GM18951 (cell line): Measurements from ENCODE around the gene NR3C2.

Source experiments
- POLR2A ChIP-seq: IDR thresholded peaks from 4 replicates; pipeline ENCODE4 v1.6.1; 2011; ENCODE audit warnings: mild to moderate bottlenecking; ENCODE audit not compliant: insufficient read length, insufficient read depth; ENCODE audit errors: extremely low read depth
- in situ Hi-C: fragments of 300-500 bp; cut with MboI; formaldehyde crosslinking; loops from one replicate; pipeline ENCODE4 v1.12.0; 2022; ENCODE audit warnings: low sequenced_read_pairs, mixed read lengths, inconsistent platforms; ENCODE audit not compliant: unreplicated experiment

The NR3C2 gene

GRCh38 chr4:148240241-148240640, 202.0 kb downstream of the NR3C2 start:
- in situ Hi-C loops, result no loop called here
- no peak for TF ChIP-seq POLR2A

- in situ Hi-C loops, result no loop called here
- TF ChIP-seq POLR2A, result no peak
These were observed 202.7 kb downstream of the NR3C2 start for GRCh38 chr4:148239494-148239985.

- no peak for TF ChIP-seq POLR2A
- in situ Hi-C loops, result no loop called here
These were observed 203.3 kb downstream of the NR3C2 start for GRCh38 chr4:148238811-148239493.

GRCh38 chr4:148238086-148238485, 204.1 kb downstream of the NR3C2 start:
- in situ Hi-C loops, result no loop called here
- TF ChIP-seq POLR2A, result no peak

- in situ Hi-C loops, result no loop called here
- TF ChIP-seq POLR2A, result no peak
These were observed 206.4 kb downstream of the NR3C2 start for GRCh38 chr4:148235809-148236208.

GRCh38 chr4:148229798-148230197, 212.4 kb downstream of the NR3C2 start:
- no peak for TF ChIP-seq POLR2A
- in situ Hi-C loops, result no loop called here

GRCh38 chr4:148229028-148229427, 213.2 kb downstream of the NR3C2 start:
- in situ Hi-C loops, result no loop called here
- no peak for TF ChIP-seq POLR2A

GRCh38 chr4:148227147-148227546, 215.1 kb downstream of the NR3C2 start:
- in situ Hi-C loops, result no loop called here
- no peak for TF ChIP-seq POLR2A

GRCh38 chr4:148226341-148226740, 215.9 kb downstream of the NR3C2 start:
- TF ChIP-seq POLR2A, result no peak
- in situ Hi-C loops, result no loop called here

- in situ Hi-C loops, result no loop called here
- no peak for TF ChIP-seq POLR2A
These were observed 216.6 kb downstream of the NR3C2 start for GRCh38 chr4:148225639-148226038.

GRCh38 chr4:148224476-148224875, 217.7 kb downstream of the NR3C2 start:
- no peak for TF ChIP-seq POLR2A
- in situ Hi-C loops, result no loop called here

GRCh38 chr4:148222991-148223660, 219.1 kb downstream of the NR3C2 start:
- in situ Hi-C loops, result no loop called here
- no peak for TF ChIP-seq POLR2A

- TF ChIP-seq POLR2A, result no peak
- in situ Hi-C loops, result no loop called here
These were observed 225.1 kb downstream of the NR3C2 start for GRCh38 chr4:148216866-148217814.
